C4-2B (cell line): ENCODE results near the gene VPS39.
A peak's percentile ranks its signal among the peaks of the same experiment; 100 is the strongest.

ENCODE experiments used
- CTCF ChIP-seq: fragments of 450-650 bp; conservative IDR thresholded peaks from 2 replicates; pipeline ENCODE4 v1.5.1; 2017; ENCODE audit warnings: mild to moderate bottlenecking
- ZFX ChIP-seq: fragments of 450-650 bp; IDR thresholded peaks from 2 replicates; pipeline ENCODE4 v1.6.1; 2017

GRCh38 chr15:42215913-42216829 is 8.1 kb upstream of the VPS39 start:
- TF ChIP-seq CTCF: peak; percentile 28
- TF ChIP-seq ZFX: no peak
